ENCODE measurements around the gene OR7D2. TPM values are rescaled to one million over a fixed set of nuclear protein-coding genes. Genes with fewer than 3 reads are reported as not detected.

OR7D2 gene
- total RNA-seq, result not detected

- TF ChIP-seq CTCF (IDR thresholded peaks at IDR 0.05; ENCODE audit: low read depth), result no peak
Observed at GRCh38 chr19:9178901-9179300, at the start of gene OR7D2. OR7D2 (plus strand) TSS chr19:9178979; CDS start chr19:9185782, 6,803 bp downstream.

- TF ChIP-seq CTCF (IDR thresholded peaks at IDR 0.05; ENCODE audit: low read depth), result no peak
Observed at GRCh38 chr19:9130965-9131364, 47.8 kb upstream of the OR7D2 start.

GRCh38 chr19:9132422-9132821, 46.4 kb upstream of the OR7D2 start:
- no peak for TF ChIP-seq CTCF (IDR thresholded peaks at IDR 0.05; ENCODE audit: low read depth)

GRCh38 chr19:9139609-9140158, 39.1 kb upstream of the OR7D2 start:
- no peak for TF ChIP-seq CTCF (IDR thresholded peaks at IDR 0.05; ENCODE audit: low read depth)

- no peak for TF ChIP-seq CTCF (IDR thresholded peaks at IDR 0.05; ENCODE audit: low read depth)
Observed at GRCh38 chr19:9140159-9140874, 38.5 kb upstream of the OR7D2 start, which contains the start of gene ZNF317. ZNF317 (plus strand) TSS chr19:9140397; CDS start chr19:9156017, 15,620 bp downstream.

- no peak for TF ChIP-seq CTCF (IDR thresholded peaks at IDR 0.05; ENCODE audit: low read depth)
Observed at GRCh38 chr19:9144920-9145319, 33.9 kb upstream of the OR7D2 start.

GRCh38 chr19:9146882-9147281, 31.9 kb upstream of the OR7D2 start:
- no peak for TF ChIP-seq CTCF (IDR thresholded peaks at IDR 0.05; ENCODE audit: low read depth)

Data from subcutaneous adipose tissue (tissue), 4 donors.